ENCODE measurements around the gene KLHL29. TPM values are rescaled to one million over a fixed set of nuclear protein-coding genes. Genes with fewer than 3 reads are reported as not detected.

Gene KLHL29
- total RNA-seq, 1 donor = 1.0 TPM

DNA sequence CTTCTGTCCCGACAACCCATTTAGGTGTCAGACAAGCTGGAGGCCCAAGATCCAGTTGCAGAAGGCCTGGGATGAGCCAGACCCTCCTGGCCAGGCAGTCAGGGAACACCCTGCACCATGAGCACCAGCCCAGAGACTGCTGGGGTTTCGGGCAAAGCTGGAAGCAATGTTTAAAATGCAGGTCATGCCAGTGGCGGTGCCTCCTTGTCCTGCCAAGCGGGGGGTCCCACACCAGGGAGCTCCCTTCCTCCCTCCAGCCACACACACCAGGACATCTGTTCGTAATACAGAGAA, 311.7 kb downstream of the KLHL29 start:
- H3K4me3 ChIP-seq (ENCODE audit: low read length) = no peak overlapping the region
- no peaks in the 10 kb centered on the region for H3K27me3 ChIP-seq (ENCODE audit: insufficient read depth, low read length)
- H3K4me1 ChIP-seq (ENCODE audit: insufficient read depth, low read length) = no peaks in the 10 kb centered on the region
- H3K9me3 ChIP-seq (ENCODE audit: low read depth, low read length) = no peaks in the 10 kb centered on the region

- no peak overlapping the region for H3K4me3 ChIP-seq (ENCODE audit: low read length)
- H3K27me3 ChIP-seq (ENCODE audit: insufficient read depth, low read length) = no peaks in the 10 kb centered on the region
- H3K9me3 ChIP-seq (ENCODE audit: low read depth, low read length) = no peaks in the 10 kb centered on the region
- no peaks in the 10 kb centered on the region for H3K4me1 ChIP-seq (ENCODE audit: insufficient read depth, low read length)
Observed at GRCh38 chr2:23697256-23698075, 312.5 kb downstream of the KLHL29 start.

DNA sequence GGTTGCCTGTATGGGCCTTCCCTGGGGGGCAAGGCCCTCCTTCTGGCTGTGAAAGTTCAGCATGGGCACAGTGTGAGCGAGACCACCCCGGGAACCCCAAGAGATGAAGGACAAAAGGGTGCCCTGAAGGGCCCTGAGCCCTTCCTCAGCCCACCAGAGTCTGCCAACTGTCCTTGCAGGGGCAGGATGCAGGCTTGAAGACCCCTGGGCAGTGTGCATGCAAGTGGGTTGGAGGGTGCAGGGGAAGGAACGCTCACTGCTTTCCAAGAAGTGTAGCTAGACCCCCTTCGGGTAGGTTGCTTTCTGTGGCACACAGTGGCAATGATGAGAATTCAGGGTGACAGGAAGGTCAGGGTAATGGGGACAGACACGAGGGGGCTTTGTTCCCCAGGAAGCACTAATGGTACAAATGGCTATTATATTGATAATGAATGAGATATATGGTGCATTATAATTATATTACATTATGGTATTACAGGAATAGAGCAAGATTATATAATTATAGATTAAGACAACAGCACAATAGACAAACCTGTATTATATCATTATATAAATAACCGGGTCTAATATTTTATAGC, 313.2 kb downstream of the KLHL29 start:
- Histone ChIP-seq H3K9me3 (ENCODE audit: low read depth, low read length) (no peaks in the 10 kb centered on the region), H3K27me3 (ENCODE audit: insufficient read depth, low read length) (no peaks in the 10 kb centered on the region), H3K4me1 (ENCODE audit: insufficient read depth, low read length) (no peaks in the 10 kb centered on the region), H3K4me3 (ENCODE audit: low read length) (no peak overlapping the region)

DNA sequence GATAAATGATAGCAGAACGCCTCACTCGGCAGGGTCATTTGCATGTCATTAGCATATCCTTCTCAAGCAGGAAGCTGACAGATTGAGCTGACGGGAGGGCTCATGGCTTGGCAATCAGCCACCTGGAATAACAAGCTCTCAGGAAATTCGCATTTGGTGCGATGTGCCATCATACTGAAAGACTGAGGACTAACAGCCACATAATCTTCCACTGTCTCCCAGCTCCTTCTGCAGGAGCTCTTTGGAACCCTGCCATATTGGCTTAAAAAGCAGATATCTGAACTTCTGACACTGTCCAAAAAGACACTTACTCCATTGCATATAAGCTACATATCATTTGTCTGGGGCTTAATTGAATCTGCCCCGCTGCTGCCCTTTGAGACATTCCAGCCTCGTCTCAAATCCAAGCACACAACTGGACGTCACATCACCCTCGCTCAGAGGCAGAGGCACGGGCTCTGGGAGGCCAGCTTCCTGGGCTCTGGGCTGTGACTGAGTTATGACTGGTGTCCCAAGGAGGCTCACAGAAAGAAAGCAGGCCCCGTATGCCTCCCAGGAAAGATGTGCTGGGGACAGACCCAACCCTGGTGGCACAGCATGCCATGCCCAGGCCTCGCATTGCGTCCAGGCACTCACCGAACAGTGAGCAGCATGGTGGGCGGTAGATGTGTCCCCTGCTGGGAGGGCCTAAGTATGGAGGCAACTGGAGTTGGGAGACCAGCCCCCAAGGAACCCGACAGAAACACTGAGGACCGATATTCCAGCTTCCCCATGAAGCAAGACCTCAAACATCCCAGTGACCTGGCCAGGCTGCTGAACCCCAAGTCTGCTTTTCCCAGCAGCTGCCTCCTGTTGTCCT, 314.0 kb downstream of the KLHL29 start:
- H3K27me3 ChIP-seq (ENCODE audit: insufficient read depth, low read length) = no peaks in the 10 kb centered on the region
- H3K4me3 ChIP-seq (ENCODE audit: low read length) = no peak overlapping the region
- H3K4me1 ChIP-seq (ENCODE audit: insufficient read depth, low read length) = no peaks in the 10 kb centered on the region
- no peaks in the 10 kb centered on the region for H3K9me3 ChIP-seq (ENCODE audit: low read depth, low read length)

DNA sequence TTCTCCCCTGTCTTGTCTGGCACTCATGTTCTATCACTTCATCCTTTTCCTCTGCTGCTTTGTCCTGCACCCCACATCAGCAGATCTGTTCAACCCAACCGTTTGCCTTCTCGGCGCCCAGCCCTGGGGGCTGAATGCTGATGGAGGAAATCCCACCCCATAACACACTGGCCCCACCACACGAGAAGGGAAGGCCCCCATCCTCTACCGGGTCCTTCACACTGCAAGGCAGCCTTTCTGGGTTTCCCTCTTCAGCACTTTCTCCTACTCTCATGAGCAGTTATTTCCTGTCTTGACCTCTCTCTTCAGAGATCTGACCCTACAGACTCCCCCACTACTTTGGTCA, 314.6 kb downstream of the KLHL29 start:
- H3K4me3 ChIP-seq (ENCODE audit: low read length) = no peak overlapping the region
- H3K27me3 ChIP-seq (ENCODE audit: insufficient read depth, low read length) = no peaks in the 10 kb centered on the region
- no peaks in the 10 kb centered on the region for H3K4me1 ChIP-seq (ENCODE audit: insufficient read depth, low read length)
- H3K9me3 ChIP-seq (ENCODE audit: low read depth, low read length) = no peaks in the 10 kb centered on the region

DNA sequence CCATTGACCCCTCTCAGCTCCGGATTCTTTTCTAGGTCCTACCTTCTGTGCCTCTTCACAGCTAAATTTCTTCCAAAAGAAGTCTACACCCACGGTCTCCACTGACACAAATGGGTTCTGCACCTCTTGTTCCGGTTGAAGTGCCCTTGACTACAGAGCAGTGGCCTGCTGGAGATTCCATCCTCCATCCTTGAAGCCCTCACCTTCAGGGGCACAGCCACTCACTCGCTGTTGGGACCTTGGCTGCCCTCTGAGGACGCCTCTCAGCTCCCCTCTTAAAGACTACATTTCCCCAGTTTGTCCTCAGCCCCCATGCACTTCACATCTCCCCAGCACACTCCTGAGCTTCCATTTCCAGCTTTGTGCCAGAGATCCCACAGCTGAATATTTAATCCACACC, 315.6 kb downstream of the KLHL29 start:
- no peaks in the 10 kb centered on the region for H3K4me1 ChIP-seq (ENCODE audit: insufficient read depth, low read length)
- H3K27me3 ChIP-seq (ENCODE audit: insufficient read depth, low read length) = no peaks in the 10 kb centered on the region
- no peaks in the 10 kb centered on the region for H3K9me3 ChIP-seq (ENCODE audit: low read depth, low read length)
- H3K4me3 ChIP-seq (ENCODE audit: low read length) = no peak overlapping the region

DNA sequence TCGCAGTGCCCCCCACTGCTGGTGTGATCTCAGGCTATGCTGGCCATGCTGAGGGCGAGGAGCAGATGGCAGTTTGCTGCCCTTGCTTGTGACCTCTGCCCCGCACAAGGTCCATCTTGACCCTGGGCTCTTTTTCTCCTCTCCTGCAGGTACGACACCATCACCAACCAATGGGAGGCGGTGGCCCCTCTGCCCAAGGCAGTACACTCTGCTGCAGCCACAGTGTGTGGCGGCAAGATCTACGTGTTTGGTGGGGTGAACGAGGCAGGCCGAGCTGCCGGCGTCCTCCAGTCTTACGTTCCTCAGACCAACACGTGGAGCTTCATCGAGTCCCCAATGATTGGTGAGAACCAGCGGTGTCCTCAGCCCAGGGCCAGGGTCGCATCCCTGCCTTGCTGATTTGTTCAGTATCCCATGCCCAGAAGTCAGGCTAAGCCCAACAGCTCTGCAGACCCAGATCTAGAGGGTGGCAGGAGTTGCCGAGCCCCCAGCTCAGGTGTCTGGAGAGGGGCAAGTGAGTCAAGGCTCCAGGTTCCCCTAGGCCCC, 318.1 kb downstream of the KLHL29 start:
- no peaks in the 10 kb centered on the region for H3K27me3 ChIP-seq (ENCODE audit: insufficient read depth, low read length)

GRCh38 chr2:23703583-23704385, 318.8 kb downstream of the KLHL29 start:
- no peaks in the 10 kb centered on the region for H3K4me1 ChIP-seq (ENCODE audit: insufficient read depth, low read length)
- H3K9me3 ChIP-seq (ENCODE audit: low read depth, low read length) = no peaks in the 10 kb centered on the region
- no peak overlapping the region for H3K4me3 ChIP-seq (ENCODE audit: low read length)
- H3K27me3 ChIP-seq (ENCODE audit: insufficient read depth, low read length) = no peaks in the 10 kb centered on the region

More for the DNA sequence above, 318.1 kb downstream of the KLHL29 start:
- H3K4me1 ChIP-seq (ENCODE audit: insufficient read depth, low read length) = no peaks in the 10 kb centered on the region
- H3K9me3 ChIP-seq (ENCODE audit: low read depth, low read length) = no peaks in the 10 kb centered on the region
- no peak overlapping the region for H3K4me3 ChIP-seq (ENCODE audit: low read length)

GRCh38 chr2:23705771-23706612, 321.0 kb downstream of the KLHL29 start:
- no peaks in the 10 kb centered on the region for H3K27me3 ChIP-seq (ENCODE audit: insufficient read depth, low read length)
- no peaks in the 10 kb centered on the region for H3K4me1 ChIP-seq (ENCODE audit: insufficient read depth, low read length)
- no peaks in the 10 kb centered on the region for H3K9me3 ChIP-seq (ENCODE audit: low read depth, low read length)
- no peak overlapping the region for H3K4me3 ChIP-seq (ENCODE audit: low read length)

DNA sequence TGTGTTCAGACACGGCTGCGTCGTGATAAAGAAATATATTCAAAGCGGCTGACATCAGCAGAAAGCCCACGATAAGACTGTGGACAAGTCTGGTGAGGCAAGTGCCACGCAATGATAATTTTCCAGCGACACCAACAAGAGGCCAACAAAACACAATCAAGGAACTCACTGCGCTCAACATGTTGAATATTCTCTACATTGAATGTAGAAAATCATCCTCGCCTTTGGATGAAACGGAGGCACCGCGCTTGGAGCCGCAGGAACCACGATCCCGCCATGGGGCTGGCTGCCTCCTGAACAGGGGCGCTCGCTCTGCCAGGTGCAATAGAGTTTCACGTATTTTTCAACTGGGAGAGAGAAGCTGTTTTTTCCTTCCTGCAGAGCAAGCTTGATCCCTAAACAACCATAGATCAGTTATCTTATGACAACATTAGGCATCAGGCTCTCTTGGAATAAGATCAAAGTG, 321.7 kb downstream of the KLHL29 start:
- H3K4me1 ChIP-seq (ENCODE audit: insufficient read depth, low read length) = no peaks in the 10 kb centered on the region

DNA sequence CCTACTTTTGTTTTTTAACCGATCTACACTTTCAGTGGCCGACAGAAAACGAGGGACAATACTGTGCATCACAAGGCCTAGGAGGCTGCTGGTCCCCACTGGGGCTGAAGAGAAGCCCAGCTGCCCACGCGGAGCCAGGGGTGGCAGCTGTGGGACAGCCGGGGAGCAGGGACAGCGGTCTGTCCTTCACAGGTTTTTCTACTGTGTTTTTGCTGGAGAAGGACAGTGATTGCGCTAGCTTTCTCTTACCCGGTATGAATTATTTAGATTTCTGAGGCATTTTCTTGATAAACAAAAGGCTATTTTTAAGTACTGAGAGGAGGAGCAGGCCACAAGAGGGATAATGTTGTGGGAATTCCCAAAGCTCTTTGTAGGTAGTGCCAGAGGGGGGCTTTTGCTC, 322.1 kb downstream of the KLHL29 start:
- no peak overlapping the region for H3K4me3 ChIP-seq (ENCODE audit: low read length)
- no peaks in the 10 kb centered on the region for H3K4me1 ChIP-seq (ENCODE audit: insufficient read depth, low read length)
- no peaks in the 10 kb centered on the region for H3K9me3 ChIP-seq (ENCODE audit: low read depth, low read length)
- no peaks in the 10 kb centered on the region for H3K27me3 ChIP-seq (ENCODE audit: insufficient read depth, low read length)

More for the DNA sequence above, 321.7 kb downstream of the KLHL29 start:
- H3K27me3 ChIP-seq (ENCODE audit: insufficient read depth, low read length) = no peaks in the 10 kb centered on the region
- H3K9me3 ChIP-seq (ENCODE audit: low read depth, low read length) = no peaks in the 10 kb centered on the region
- H3K4me3 ChIP-seq (ENCODE audit: low read length) = no peak overlapping the region

GRCh38 chr2:23708771-23709170, 323.8 kb downstream of the KLHL29 start:
- H3K4me1 ChIP-seq (ENCODE audit: insufficient read depth, low read length) = no peaks in the 10 kb centered on the region
- no peak overlapping the region for H3K4me3 ChIP-seq (ENCODE audit: low read length)
- H3K9me3 ChIP-seq (ENCODE audit: low read depth, low read length) = no peaks in the 10 kb centered on the region
- H3K27me3 ChIP-seq (ENCODE audit: insufficient read depth, low read length) = no peaks in the 10 kb centered on the region

- Histone ChIP-seq H3K4me1 (ENCODE audit: insufficient read depth, low read length) (no peaks in the 10 kb centered on the region), H3K4me3 (ENCODE audit: low read length) (no peak overlapping the region), H3K27me3 (ENCODE audit: insufficient read depth, low read length) (no peaks in the 10 kb centered on the region), H3K9me3 (ENCODE audit: low read depth, low read length) (no peaks in the 10 kb centered on the region)
Observed at GRCh38 chr2:23709311-23709710, 324.3 kb downstream of the KLHL29 start.
